HepG2 (cell line): ENCODE results near the gene MPV17L. TPM values are rescaled to one million over a fixed set of nuclear protein-coding genes. Genes with fewer than 3 reads are reported as not detected.
"Not testable (repeated sequence)": the region's sequence is repeated elsewhere in the genome, so short reads cannot be mapped to it uniquely, and the experiment has no call there.

ENCODE experiments used
- BCL6 ChIP-seq: IDR thresholded peaks from 2 replicates; pipeline ENCODE4 v1.6.1; 2016; ENCODE audit warnings: missing genetic modification reagents, missing compliant biosample characterization
- CREM ChIP-seq, 2 experiments: sonication (generic) in 1 of 2; formaldehyde crosslinking in 1 of 2; IDR thresholded peaks; 2 replicates each; pipeline versions ENCODE4 v1.4.0 to v1.6.1; 2016 to 2020; ENCODE audit warnings: antibody characterized with exemption in 1 of 2, mild to moderate bottlenecking in 1 of 2, missing genetic modification reagents in 1 of 2
- ERF ChIP-seq: IDR thresholded peaks from 2 replicates; pipeline ENCODE4 v1.6.1; 2018; ENCODE audit warnings: missing biosample characterization, missing genetic modification reagents
- ETV5 ChIP-seq: IDR thresholded peaks from 2 replicates; pipeline ENCODE4 v1.6.1; 2018; ENCODE audit warnings: missing biosample characterization, missing genetic modification reagents, inconsistent platforms, borderline replicate concordance
- FOSL2 ChIP-seq: sonication (generic); formaldehyde crosslinking; IDR thresholded peaks from 2 replicates; pipeline ENCODE4 v1.4.0; 2020; ENCODE audit warnings: missing genetic modification reagents
- FOXJ3 ChIP-seq: sonication (generic); formaldehyde crosslinking; IDR thresholded peaks from 2 replicates; pipeline ENCODE4 v1.4.0; 2020; ENCODE audit warnings: missing genetic modification reagents, mild to moderate bottlenecking, borderline replicate concordance
- FOXO1 ChIP-seq: sonication (generic); formaldehyde crosslinking; IDR thresholded peaks from 2 replicates; pipeline ENCODE4 v1.4.0; 2020; ENCODE audit warnings: missing genetic modification reagents
- HMGXB4 ChIP-seq, 2 experiments: sonication (generic) in 1 of 2; formaldehyde crosslinking in 1 of 2; IDR thresholded peaks; 2 replicates each; pipeline versions ENCODE4 v1.4.0 to v1.6.1; 2018 to 2020; ENCODE audit warnings: missing genetic modification reagents in 2 of 2, borderline replicate concordance in 1 of 2, low read depth in 1 of 2, mild to moderate bottlenecking in 1 of 2, missing biosample characterization in 1 of 2
- HNF4A ChIP-seq: sonication (generic); formaldehyde crosslinking; IDR thresholded peaks from 2 replicates; pipeline ENCODE4 v1.4.0; 2020; ENCODE audit warnings: missing genetic modification reagents
- IRF2 ChIP-seq: IDR thresholded peaks from 2 replicates; pipeline ENCODE4 v1.6.1; 2018; ENCODE audit warnings: missing genetic modification reagents, missing compliant biosample characterization
- MED1 ChIP-seq: sonication (generic); formaldehyde crosslinking; IDR thresholded peaks from 2 replicates; pipeline ENCODE4 v1.4.0; 2020; ENCODE audit warnings: missing genetic modification reagents
- NCOA2 ChIP-seq: sonication (generic); formaldehyde crosslinking; IDR thresholded peaks from 2 replicates; pipeline ENCODE4 v1.8.0; 2022; ENCODE audit warnings: inconsistent platforms
- NR2F1 ChIP-seq, 2 experiments: fragments of 450-650 bp in 1 of 2; formaldehyde crosslinking in 1 of 2; IDR thresholded peaks; 2 replicates each; pipeline versions ENCODE4 v1.5.0 to v1.6.1; 2016 to 2020; ENCODE audit warnings: mild to moderate bottlenecking in 1 of 2, missing compliant biosample characterization in 1 of 2, missing genetic modification reagents in 1 of 2, moderate library complexity in 1 of 2
- PATZ1 ChIP-seq: sonication (generic); formaldehyde crosslinking; IDR thresholded peaks from 2 replicates; pipeline ENCODE4 v1.4.0; 2020; ENCODE audit warnings: missing genetic modification reagents
- RXRB ChIP-seq: IDR thresholded peaks from 2 replicates; pipeline ENCODE4 v1.6.1; 2016; ENCODE audit warnings: borderline replicate concordance, missing genetic modification reagents, missing compliant biosample characterization
- ZMYM2 ChIP-seq: sonication (generic); formaldehyde crosslinking; IDR thresholded peaks from 2 replicates; pipeline ENCODE4 v1.8.0; 2022; ENCODE audit warnings: mild to moderate bottlenecking, missing genetic modification reagents
- ZNF264 ChIP-seq: sonication (generic); formaldehyde crosslinking; IDR thresholded peaks from 2 replicates; pipeline ENCODE4 v1.4.0; 2020; ENCODE audit warnings: missing genetic modification reagents
- ZNF292 ChIP-seq: sonication (generic); formaldehyde crosslinking; IDR thresholded peaks from 2 replicates; pipeline ENCODE4 v1.8.1; 2022; ENCODE audit warnings: mild to moderate bottlenecking, low read depth, missing genetic modification reagents, borderline replicate concordance
- ZNF576 ChIP-seq: sonication (generic); formaldehyde crosslinking; IDR thresholded peaks from 2 replicates; pipeline ENCODE4 v1.4.0; 2020; ENCODE audit warnings: mild to moderate bottlenecking, missing genetic modification reagents
- ZNF816 ChIP-seq: sonication (generic); formaldehyde crosslinking; IDR thresholded peaks from 2 replicates; pipeline ENCODE4 v1.8.0; 2022; ENCODE audit warnings: missing genetic modification reagents, mild to moderate bottlenecking, borderline replicate concordance
- ZNF850 ChIP-seq: sonication (generic); formaldehyde crosslinking; conservative IDR thresholded peaks from 2 replicates; pipeline ENCODE4 v1.9.0; 2021; ENCODE audit warnings: mild to moderate bottlenecking, missing genetic modification reagents
- polyA plus RNA-seq, 8 experiments: library from polyadenylated mRNA; depleted of rRNA in 3 of 8; stranded (reverse) in 7 of 8; unstranded in 1 of 8; fragments of >200 nt; fragmentation: Illumina TruSeq in 4 of 8; extraction: Trizol in 4 of 8; gene quantifications; 2 replicates each; pipeline versions ENCODE4 v1.2.1 to v1.2.3, GENCODE V29; 2011 to 2016; ENCODE audit warnings: low read depth in 4 of 8, missing spikeins in 1 of 8, mixed read lengths in 1 of 8; ENCODE audit not compliant: insufficient read depth in 1 of 8
- total RNA-seq, 5 experiments: library from RNA; depleted of rRNA; stranded (reverse); fragments of >200 nt; fragmentation: Illumina TruSeq; extraction: Trizol; gene quantifications; 2 replicates each; pipeline ENCODE4 v1.2.3, GENCODE V29; 2016; ENCODE audit warnings: low read depth in 1 of 5

MPV17L gene
- total and polyA plus RNA-seq, 2 of the 13 experiments (the other 11 are each of a cell fraction or from before 2014, with no cell fraction given): 34.7 to 63.8 TPM

- TF ChIP-seq BCL6 (CRISPR knock-in tag): peak; percentile 47; the same call in 1 of the 2 replicates
- TF ChIP-seq ZNF576: 0 out of 2 replicates have a peak, but pooled peaks have one; percentile 47
- TF ChIP-seq ERF: peak; percentile 36; the same call in 1 of the 2 replicates
- TF ChIP-seq NR2F1 (CRISPR knock-in tag; IDR thresholded peaks at IDR 0.05): peak in 1 of 2 experiments; percentile 52; a peak in 1 of 4 replicates
- 0 out of 2 replicates have a peak, but pooled peaks have one; percentile 12 for TF ChIP-seq ETV5
- TF ChIP-seq FOSL2 (CRISPR knock-in tag): 0 out of 2 replicates have a peak, but pooled peaks have one; percentile 9
- TF ChIP-seq CREM (IDR thresholded peaks at IDR 0.05): peak; percentile 14; the same call in 1 of the 2 replicates
- not testable (repeated sequence) for TF ChIP-seq CREM (CRISPR knock-in tag; IDR thresholded peaks at IDR 0.05)
- TF ChIP-seq ZNF850 (CRISPR knock-in tag): 0 out of 2 replicates have a peak, but pooled peaks have one; percentile 31
- peak; percentile 67 for TF ChIP-seq NCOA2
- peak; percentile 29; the same call in 1 of the 2 replicates for TF ChIP-seq FOXO1 (CRISPR knock-in tag)
- TF ChIP-seq ZNF816: 0 out of 2 replicates have a peak, but pooled peaks have one; percentile 28
- peak; percentile 64 for TF ChIP-seq MED1 (CRISPR knock-in tag)
- TF ChIP-seq ZNF264 (CRISPR knock-in tag): 0 out of 2 replicates have a peak, but pooled peaks have one; percentile 14
- TF ChIP-seq HMGXB4 (CRISPR knock-in tag; IDR thresholded peaks at IDR 0.05; ENCODE audit: borderline replicate concordance in 1 of 2, low read depth in 1 of 2): 0 out of 4 replicates have a peak, but pooled peaks of 1 of the 2 experiments have one; percentile 3
- TF ChIP-seq HNF4A (CRISPR knock-in tag): peak; percentile 74
- TF ChIP-seq IRF2 (CRISPR knock-in tag): 0 out of 2 replicates have a peak, but pooled peaks have one; percentile 12
- TF ChIP-seq RXRB (CRISPR knock-in tag): peak; percentile 90
- peak; percentile 21; the same call in 1 of the 2 replicates for TF ChIP-seq ZNF292 (CRISPR knock-in tag)
- peak; percentile 42; the same call in 1 of the 2 replicates for TF ChIP-seq ZMYM2 (CRISPR knock-in tag)
- TF ChIP-seq FOXJ3: peak; percentile 23; the same call in 1 of the 2 replicates
- peak; percentile 23; the same call in 1 of the 2 replicates for TF ChIP-seq PATZ1 (CRISPR knock-in tag)
Observed at GRCh38 chr16:15396509-15396829, 915 bp downstream of the MPV17L start (continued).
